ENCODE results near the gene ESR2.

The ESR2 gene

GRCh38 chr14:64075613-64076005, 218.6 kb downstream of the ESR2 start:
- Histone ChIP-seq H3K36me3 (ENCODE audit: control insufficient read depth, low read length) (peaks cover 96% of the 10 kb centered on the region), H3K9me2 (replicated peaks; ENCODE audit: control insufficient read depth, low read length) (no peaks in the 10 kb centered on the region), H4K20me1 (ENCODE audit: control insufficient read depth, insufficient read depth, low read depth, low read length) (no peaks in the 10 kb centered on the region), H3K4me1 (ENCODE audit: control insufficient read depth, low read length) (no peaks in the 10 kb centered on the region), H3F3A (ENCODE audit: control insufficient read depth, insufficient read depth) (peaks cover 8% of the 10 kb centered on the region; the same call in 1 of the 2 replicates), H3K27ac (ENCODE audit: low read depth, low read length) (no peak overlapping the region), H3K4me3 (ENCODE audit: low read length) (no peak overlapping the region), H3K9me3 (ENCODE audit: control insufficient read depth, insufficient read depth, low read length) (no peaks in the 10 kb centered on the region), H3K79me2 (ENCODE audit: control insufficient read depth, low read length) (no peaks in the 10 kb centered on the region), H3K27me3 (ENCODE audit: control insufficient read depth, low read length) (no peaks in the 10 kb centered on the region), H3K4me2 (ENCODE audit: low read length) (no peak overlapping the region)
- TF ChIP-seq EZH2phosphoT487 (IDR thresholded peaks at IDR 0.05; ENCODE audit: borderline replicate concordance, low read length) (no peak), CTCF (IDR thresholded peaks at IDR 0.05; ENCODE audit: low read depth, low read length, poor library complexity, severe bottlenecking) (no peak)

- H4K20me1 ChIP-seq (ENCODE audit: control insufficient read depth, insufficient read depth, low read depth, low read length): no peaks in the 10 kb centered on the region
- H3K9me3 ChIP-seq (ENCODE audit: control insufficient read depth, insufficient read depth, low read length): no peaks in the 10 kb centered on the region
- H3K4me2 ChIP-seq (ENCODE audit: low read length): no peak overlapping the region
- peaks cover 96% of the 10 kb centered on the region for H3K36me3 ChIP-seq (ENCODE audit: control insufficient read depth, low read length)
- no peaks in the 10 kb centered on the region for H3K79me2 ChIP-seq (ENCODE audit: control insufficient read depth, low read length)
- no peak overlapping the region for H3K4me3 ChIP-seq (ENCODE audit: low read length)
- no peaks in the 10 kb centered on the region for H3K9me2 ChIP-seq (replicated peaks; ENCODE audit: control insufficient read depth, low read length)
- no peak for TF ChIP-seq CTCF (IDR thresholded peaks at IDR 0.05; ENCODE audit: low read depth, low read length, poor library complexity, severe bottlenecking)
- TF ChIP-seq EZH2phosphoT487 (IDR thresholded peaks at IDR 0.05; ENCODE audit: borderline replicate concordance, low read length): no peak
- H3K27ac ChIP-seq (ENCODE audit: low read depth, low read length): no peak overlapping the region
- no peaks in the 10 kb centered on the region for H3K27me3 ChIP-seq (ENCODE audit: control insufficient read depth, low read length)
- H3K4me1 ChIP-seq (ENCODE audit: control insufficient read depth, low read length): no peaks in the 10 kb centered on the region
- H3F3A ChIP-seq (ENCODE audit: control insufficient read depth, insufficient read depth): peaks cover 8% of the 10 kb centered on the region; the same call in 1 of the 2 replicates
These were observed 219.1 kb downstream of the ESR2 start for GRCh38 chr14:64074961-64075612.

GRCh38 chr14:64069634-64070359, 224.4 kb downstream of the ESR2 start:
- Histone ChIP-seq H3F3A (ENCODE audit: control insufficient read depth, insufficient read depth) (peaks cover 7% of the 10 kb centered on the region; the same call in 1 of the 2 replicates), H3K27ac (ENCODE audit: low read depth, low read length) (no peak overlapping the region), H3K9me3 (ENCODE audit: control insufficient read depth, insufficient read depth, low read length) (no peaks in the 10 kb centered on the region), H3K36me3 (ENCODE audit: control insufficient read depth, low read length) (peaks cover 96% of the 10 kb centered on the region), H3K79me2 (ENCODE audit: control insufficient read depth, low read length) (no peaks in the 10 kb centered on the region), H3K4me2 (ENCODE audit: low read length) (no peak overlapping the region), H4K20me1 (ENCODE audit: control insufficient read depth, insufficient read depth, low read depth, low read length) (no peaks in the 10 kb centered on the region), H3K9me2 (replicated peaks; ENCODE audit: control insufficient read depth, low read length) (no peaks in the 10 kb centered on the region), H3K27me3 (ENCODE audit: control insufficient read depth, low read length) (no peaks in the 10 kb centered on the region), H3K4me1 (ENCODE audit: control insufficient read depth, low read length) (no peaks in the 10 kb centered on the region), H3K4me3 (ENCODE audit: low read length) (no peak overlapping the region)
- TF ChIP-seq CTCF (IDR thresholded peaks at IDR 0.05; ENCODE audit: low read depth, low read length, poor library complexity, severe bottlenecking) (no peak), EZH2phosphoT487 (IDR thresholded peaks at IDR 0.05; ENCODE audit: borderline replicate concordance, low read length) (no peak)

Measured in DOHH2 (cell line).